Measurements from ENCODE around the gene TNPO2. TPM values are rescaled to one million over a fixed set of nuclear protein-coding genes. Genes with fewer than 3 reads are reported as not detected.

Gene TNPO2
- total and polyA plus RNA-seq, 2 experiments from 2014 or later: 37.1 to 83.0 TPM

GRCh38 chr19:12668932-12669269 is 54.8 kb downstream of the TNPO2 start (continued):
- TF ChIP-seq ZNF462 (CRISPR knock-in tag; IDR thresholded peaks at IDR 0.05): no peak
- TF ChIP-seq NANOG (IDR thresholded peaks at IDR 0.05; ENCODE audit: borderline replicate concordance): no peak

GRCh38 chr19:12668346-12668745 is 55.4 kb downstream of the TNPO2 start:
- H3K4me3 ChIP-seq: peak overlapping the region; percentile 98
- peaks cover 29% of the 10 kb centered on the region for H3F3A ChIP-seq (replicated peaks; ENCODE audit: low read depth)
- no peak for DNase-seq (ENCODE audit: low spot score)
- peaks cover 34% of the 10 kb centered on the region for H3K27me3 Mint-ChIP-seq (ENCODE audit: insufficient read depth, low read depth, poor library complexity)
- peaks cover 20% of the 10 kb centered on the region for H3K36me3 Mint-ChIP-seq (ENCODE audit: low read depth)
- peaks cover 29% of the 10 kb centered on the region for H3K4me1 Mint-ChIP-seq
- no peaks in the 10 kb centered on the region for H3K36me3 ChIP-seq (ENCODE audit: insufficient read depth)
- peak overlapping the region; percentile 96 for H3K4me2 ChIP-seq
- no peak for ATAC-seq
- H3K4me1 ChIP-seq (ENCODE audit: insufficient read depth): peaks cover 17% of the 10 kb centered on the region
- no peaks in the 10 kb centered on the region for H3K9me2 ChIP-seq (ENCODE audit: insufficient read depth)
- peak overlapping the region; percentile 97 for H3K4me3 Mint-ChIP-seq
- H2AFZ ChIP-seq: no peak overlapping the region
- no peak overlapping the region for H3K27ac ChIP-seq (ENCODE audit: low read depth)
- H3K27me3 ChIP-seq (ENCODE audit: insufficient read depth): no peaks in the 10 kb centered on the region
- peaks cover 29% of the 10 kb centered on the region for H3K79me2 ChIP-seq (replicated peaks; ENCODE audit: insufficient read depth)
- H3K9me3 Mint-ChIP-seq: no peaks in the 10 kb centered on the region; the same call in 2 of the 3 replicates
- peak overlapping the region; percentile 99; the same call in 1 of the 2 replicates for H3K27ac Mint-ChIP-seq
- H4K20me1 ChIP-seq (replicated peaks; ENCODE audit: insufficient read depth): 0 out of 2 replicates have a peak, but pooled peaks cover 3% of the 10 kb centered on the region
- TF ChIP-seq CREB1 (CRISPR knock-in tag; IDR thresholded peaks at IDR 0.05; ENCODE audit: low read depth) (no peak), EZH2 (IDR thresholded peaks at IDR 0.05; ENCODE audit: low read depth, unreplicated experiment) (no peak), ZNF462 (CRISPR knock-in tag; IDR thresholded peaks at IDR 0.05) (no peak), STAT1 (IDR thresholded peaks at IDR 0.05; ENCODE audit: unreplicated experiment) (no peak), ETS1 (IDR thresholded peaks at IDR 0.05) (no peak), CTCF (conservative IDR thresholded peaks at IDR 0.05; ENCODE audit: low read depth in 2 of 2) (no peak)

Data from GM23338 (cell line).